Naive thymus-derived CD8-positive, alpha-beta T cell (primary cell): ENCODE data around the gene TSKU. TPM values are rescaled to one million over a fixed set of nuclear protein-coding genes. Genes with fewer than 3 reads are reported as not detected.

Experiments
- ATAC-seq, 2 donors: fragments of 150-1000 bp; cut with Tn5 transposase in 1 of 2; sonication (Bioruptor Pico), chemical (Tn5 transposase) in 1 of 2; 1 replicate in 1 of 2; 2 replicates in 1 of 2; pipeline ENCODE4 v1.10.0; 2021; ENCODE audit warnings: mild to moderate bottlenecking in 2 of 2, moderate library complexity in 2 of 2
- POLR2A ChIA-PET: fragments of 350-600 bp; sonication (Branson Sonifier 250); formaldehyde crosslinking; loops from one replicate; lab custom pipeline; 2021; ENCODE audit warnings: antibody characterized with exemption; lab: Charles Lee
- DNase-seq, 10 donors: peaks; one replicate each; pipeline versions ENCODE4 v3.0.0 to v3.0.0-alpha.2; 2020 to 2022
- H3K27ac Mint-ChIP-seq, 10 donors: one replicate each; pipeline ENCODE4 v1.8.0; 2020 to 2022; ENCODE audit warnings: mild to moderate bottlenecking in 10 of 10, mixed read lengths in 10 of 10, moderate library complexity in 4 of 10, inconsistent platforms in 1 of 10
- H3K27me3 Mint-ChIP-seq, 5 donors: one replicate each; pipeline ENCODE4 v1.8.0; 2021 to 2022; ENCODE audit warnings: mixed read lengths in 5 of 5
- H3K36me3 Mint-ChIP-seq, 3 donors: one replicate each; pipeline ENCODE4 v1.8.0; 2020 to 2022; ENCODE audit warnings: mixed read lengths in 3 of 3, mild to moderate bottlenecking in 2 of 3, inconsistent platforms in 1 of 3
- H3K4me1 Mint-ChIP-seq, 4 donors: one replicate each; pipeline ENCODE4 v1.8.0; 2021 to 2022; ENCODE audit warnings: mixed read lengths in 4 of 4
- H3K4me3 Mint-ChIP-seq, 10 donors: one replicate each; pipeline ENCODE4 v1.8.0; 2020 to 2022; ENCODE audit warnings: mild to moderate bottlenecking in 10 of 10, mixed read lengths in 10 of 10, moderate library complexity in 6 of 10, inconsistent platforms in 1 of 10
- H3K9me3 Mint-ChIP-seq, 9 donors: one replicate each; pipeline ENCODE4 v1.8.0; 2020 to 2022; ENCODE audit warnings: mixed read lengths in 9 of 9, mild to moderate bottlenecking in 3 of 9, inconsistent platforms in 1 of 9, moderate library complexity in 1 of 9
- polyA plus RNA-seq, 3 donors: library from polyadenylated mRNA; unstranded; fragments of 300-500 nt; fragmentation: Illumina TruSeq; gene quantifications; one replicate each; pipeline ENCODE4 v1.2.3, GENCODE V29; 2021
- total RNA-seq, 8 experiments: library from RNA in 2 of 8; stranded (reverse) in 2 of 8; gene quantifications; one replicate each; pipeline ENCODE4 v1.2.3 and lab custom pipeline; 2021 to 2026

Gene TSKU
- total and polyA plus RNA-seq, 5 experiments from 2014 or later: not detected

- ATAC-seq (no peak), DNase-seq (no peak)
- POLR2A ChIA-PET: no interaction called here
- Mint-ChIP-seq H3K9me3 (no peaks in the 10 kb centered on the region), H3K4me3 (no peak overlapping the region), H3K27me3 (peaks cover 0 to 12% (median 0%) of the 10 kb centered on the region in 5 donors), H3K27ac (no peak overlapping the region), H3K4me1 (peaks cover 0 to 2% (median 0%) of the 10 kb centered on the region in 4 donors), H3K36me3 (no peaks in the 10 kb centered on the region)
Measured at GRCh38 chr11:76759092-76759491, 24.1 kb upstream of the TSKU start.

GRCh38 chr11:76759517-76759916 is 23.6 kb upstream of the TSKU start:
- DNase-seq: no peak
- no peaks in the 10 kb centered on the region for H3K36me3 Mint-ChIP-seq
- H3K4me1 Mint-ChIP-seq: peaks cover 0 to 2% (median 0%) of the 10 kb centered on the region in 4 donors
- peaks cover 0 to 12% (median under 1%) of the 10 kb centered on the region in 5 donors for H3K27me3 Mint-ChIP-seq
- no peak overlapping the region for H3K4me3 Mint-ChIP-seq
- POLR2A ChIA-PET: no interaction called here
- H3K9me3 Mint-ChIP-seq: no peaks in the 10 kb centered on the region
- no peak for ATAC-seq
- H3K27ac Mint-ChIP-seq: no peak overlapping the region

GRCh38 chr11:76760236-76760635 is 22.9 kb upstream of the TSKU start:
- H3K4me3 Mint-ChIP-seq: no peak overlapping the region
- no peak overlapping the region for H3K27ac Mint-ChIP-seq
- ATAC-seq (no peak), DNase-seq (no peak)
- POLR2A ChIA-PET: no interaction called here
- peaks cover 0 to 12% (median 1%) of the 10 kb centered on the region in 5 donors for H3K27me3 Mint-ChIP-seq
- H3K9me3 Mint-ChIP-seq: no peaks in the 10 kb centered on the region
- H3K36me3 Mint-ChIP-seq: no peaks in the 10 kb centered on the region
- peaks cover 0 to 2% (median 0%) of the 10 kb centered on the region in 4 donors for H3K4me1 Mint-ChIP-seq

GRCh38 chr11:76761718-76762355 is 21.3 kb upstream of the TSKU start:
- peaks cover 1 to 3% (median 2%) of the 10 kb centered on the region in 4 donors for H3K4me1 Mint-ChIP-seq
- no peaks in the 10 kb centered on the region for H3K9me3 Mint-ChIP-seq
- H3K27me3 Mint-ChIP-seq: peaks cover 0 to 15% (median 0%) of the 10 kb centered on the region in 5 donors
- H3K27ac Mint-ChIP-seq: no peak overlapping the region
- H3K36me3 Mint-ChIP-seq: no peaks in the 10 kb centered on the region
- DNase-seq (no peak), ATAC-seq (no peak)
- POLR2A ChIA-PET: no interaction called here
- no peak overlapping the region for H3K4me3 Mint-ChIP-seq

GRCh38 chr11:76762356-76762752 is 20.8 kb upstream of the TSKU start:
- no peak overlapping the region for H3K4me3 Mint-ChIP-seq
- DNase-seq: no peak
- no peak overlapping the region for H3K27ac Mint-ChIP-seq
- no peak for ATAC-seq
- POLR2A ChIA-PET: no interaction called here
- H3K27me3 Mint-ChIP-seq: peaks cover 0 to 15% (median 0%) of the 10 kb centered on the region in 5 donors
- no peaks in the 10 kb centered on the region for H3K9me3 Mint-ChIP-seq
- H3K4me1 Mint-ChIP-seq: peaks cover 6 to 8% (median 7%) of the 10 kb centered on the region in 4 donors
- H3K36me3 Mint-ChIP-seq: no peaks in the 10 kb centered on the region

- Mint-ChIP-seq H3K9me3 (no peaks in the 10 kb centered on the region), H3K27ac (no peak overlapping the region), H3K36me3 (no peaks in the 10 kb centered on the region), H3K4me1 (peaks cover 9 to 15% (median 13%) of the 10 kb centered on the region in 4 donors), H3K27me3 (peaks cover 0 to 15% (median 0%) of the 10 kb centered on the region in 5 donors), H3K4me3 (no peak overlapping the region)
- POLR2A ChIA-PET: no interaction called here
- DNase-seq: no peak
- ATAC-seq: no peak
Measured at GRCh38 chr11:76762867-76763572, 20.1 kb upstream of the TSKU start.

- DNase-seq (peak in 1 of 10 donors; percentile 27), ATAC-seq (no peak)
- Mint-ChIP-seq H3K36me3 (no peaks in the 10 kb centered on the region), H3K9me3 (no peaks in the 10 kb centered on the region), H3K4me1 (peaks cover 13 to 22% (median 21%) of the 10 kb centered on the region in 4 donors), H3K27ac (no peak overlapping the region), H3K4me3 (no peak overlapping the region), H3K27me3 (peaks cover 0 to 11% (median 0%) of the 10 kb centered on the region in 5 donors)
- POLR2A ChIA-PET: no interaction called here
Measured at GRCh38 chr11:76763573-76764346, 19.4 kb upstream of the TSKU start.

GRCh38 chr11:76764941-76765665 is 18.1 kb upstream of the TSKU start:
- H3K27ac Mint-ChIP-seq: no peak overlapping the region
- POLR2A ChIA-PET: no interaction called here
- peaks cover 0 to 8% (median 0%) of the 10 kb centered on the region in 5 donors for H3K27me3 Mint-ChIP-seq
- no peaks in the 10 kb centered on the region for H3K36me3 Mint-ChIP-seq
- ATAC-seq: no peak
- H3K4me3 Mint-ChIP-seq: no peak overlapping the region
- peaks cover 14 to 24% (median 23%) of the 10 kb centered on the region in 4 donors for H3K4me1 Mint-ChIP-seq
- no peaks in the 10 kb centered on the region for H3K9me3 Mint-ChIP-seq
- peak in 1 of 10 donors; percentile 57 for DNase-seq

- Mint-ChIP-seq H3K4me1 (peaks cover 14 to 25% (median 24%) of the 10 kb centered on the region in 4 donors), H3K36me3 (no peaks in the 10 kb centered on the region), H3K27ac (no peak overlapping the region), H3K27me3 (peaks cover 0 to 6% (median 0%) of the 10 kb centered on the region in 5 donors), H3K9me3 (no peaks in the 10 kb centered on the region), H3K4me3 (no peak overlapping the region)
- POLR2A ChIA-PET: no interaction called here
- no peak for ATAC-seq
- peak in 1 of 10 donors; percentile 34 for DNase-seq
Measured at GRCh38 chr11:76765863-76766350, 17.2 kb upstream of the TSKU start.

- Mint-ChIP-seq H3K9me3 (no peaks in the 10 kb centered on the region), H3K4me1 (peaks cover 14 to 27% (median 24%) of the 10 kb centered on the region in 4 donors), H3K36me3 (no peaks in the 10 kb centered on the region), H3K27ac (peak overlapping the region in 2 of 10 donors; percentile 1 to 25), H3K27me3 (peaks cover 0 to 6% (median 0%) of the 10 kb centered on the region in 5 donors), H3K4me3 (no peak overlapping the region)
- no peak for ATAC-seq
- peak in 1 of 10 donors; percentile 32 for DNase-seq
- POLR2A ChIA-PET: no interaction called here
Measured at GRCh38 chr11:76766521-76766920, 16.6 kb upstream of the TSKU start.

- POLR2A ChIA-PET: no interaction called here
- Mint-ChIP-seq H3K4me3 (peak overlapping the region in 3 of 10 donors; percentile 27 to 60 (median 36)), H3K9me3 (no peaks in the 10 kb centered on the region)
Measured at GRCh38 chr11:76767659-76768058, 15.5 kb upstream of the TSKU start.

More at GRCh38 chr11:76767659-76768058, 15.5 kb upstream of the TSKU start:
- ATAC-seq (no peak), DNase-seq (peak in 1 of 10 donors; percentile 46)
- Mint-ChIP-seq H3K27me3 (peaks cover 0 to 6% (median 0%) of the 10 kb centered on the region in 5 donors), H3K27ac (peak overlapping the region in 4 of 10 donors; percentile 52 to 87 (median 68)), H3K4me1 (peaks cover 18 to 33% (median 29%) of the 10 kb centered on the region in 4 donors), H3K36me3 (no peaks in the 10 kb centered on the region)
